Neural cell (in vitro differentiated cells): ENCODE measurements around the gene NUTM2A. TPM values are rescaled to one million over a fixed set of nuclear protein-coding genes. Genes with fewer than 3 reads are reported as not detected.
"Not testable (repeated sequence)": the region's sequence is repeated elsewhere in the genome, so short reads cannot be mapped to it uniquely, and the experiment has no call there.

ENCODE experiments used
- H2AFZ ChIP-seq: fragments of 200-600, 300-800 bp; sonication (generic), shearing (Covaris generic); 2 replicates; pipeline ENCODE4 v1.6.0; 2014; ENCODE audit warnings: low read depth, mild to moderate bottlenecking, antibody characterized with exemption, low read length, moderate library complexity
- H3F3A ChIP-seq: fragments of 200-600 bp; shearing (Covaris generic); 2 replicates; pipeline ENCODE4 v1.6.1; 2016; ENCODE audit warnings: mild to moderate bottlenecking, moderate library complexity, mixed read lengths, antibody characterized with exemption, low read length; ENCODE audit not compliant: insufficient read depth, poor library complexity, severe bottlenecking
- H3K27ac ChIP-seq: fragments of 200-600, 300-800 bp; sonication (generic), shearing (Covaris generic); 2 replicates; pipeline ENCODE4 v1.5.1; 2014; ENCODE audit warnings: mild to moderate bottlenecking, low read length, moderate library complexity
- H3K27me3 ChIP-seq: fragments of 300-800, 200-600 bp; sonication (generic), shearing (Covaris generic); 2 replicates; pipeline ENCODE4 v1.6.0; 2014; ENCODE audit warnings: mild to moderate bottlenecking, low read depth, low read length, moderate library complexity; ENCODE audit not compliant: insufficient read depth
- H3K36me3 ChIP-seq: fragments of 300-800, 200-600 bp; sonication (generic), shearing (Covaris generic); 2 replicates; pipeline ENCODE4 v1.5.1; 2014; ENCODE audit warnings: mild to moderate bottlenecking, antibody characterized with exemption, low read length, moderate library complexity; ENCODE audit not compliant: insufficient read depth
- H3K4me2 ChIP-seq: fragments of 300-800, 200-600 bp; sonication (generic), shearing (Covaris generic); 2 replicates; pipeline ENCODE4 v1.6.0; 2014; ENCODE audit warnings: mild to moderate bottlenecking, low read length
- H3K4me3 ChIP-seq: fragments of 300-800, 200-600 bp; sonication (generic), shearing (Covaris generic); 2 replicates; pipeline ENCODE4 v1.5.1; 2014; ENCODE audit warnings: mild to moderate bottlenecking, low read length, moderate library complexity
- H3K79me2 ChIP-seq: fragments of 200-600 bp; shearing (Covaris generic); replicated peaks from 2 replicates; pipeline ENCODE4 v1.6.0; 2014; ENCODE audit warnings: mild to moderate bottlenecking, low read length, moderate library complexity; ENCODE audit not compliant: insufficient read depth
- H3K9ac ChIP-seq: fragments of 300-800, 200-600 bp; sonication (generic), shearing (Covaris generic); 2 replicates; pipeline ENCODE4 v1.6.1; 2016; ENCODE audit warnings: mild to moderate bottlenecking, low read length, mixed read lengths
- H3K9me2 ChIP-seq: fragments of 200-600 bp; shearing (Covaris generic); 2 replicates; pipeline ENCODE4 v1.6.1; 2016; ENCODE audit warnings: mild to moderate bottlenecking, low read length, mixed read lengths; ENCODE audit not compliant: insufficient read depth
- H3K9me3 ChIP-seq: fragments of 200-600, 300-800 bp; sonication (generic), shearing (Covaris generic); 2 replicates; pipeline ENCODE4 v1.6.1; 2016; ENCODE audit warnings: mild to moderate bottlenecking, mixed run types, low read length, moderate library complexity, mixed read lengths
- H4K20me1 ChIP-seq: fragments of 200-600 bp; shearing (Covaris generic); 2 replicates; pipeline ENCODE4 v1.6.1; 2016; ENCODE audit warnings: mild to moderate bottlenecking, mixed run types; ENCODE audit not compliant: insufficient read depth
- polyA minus RNA-seq: library from RNA; depleted of rRNA, polyadenylated mRNA; stranded (reverse); fragments of >200 nt; gene quantifications from 2 replicates; pipeline ENCODE4 v1.2.3, GENCODE V29; 2014
- polyA plus RNA-seq: library from polyadenylated mRNA; depleted of rRNA; stranded (reverse); fragments of >200 nt; gene quantifications from 2 replicates; pipeline ENCODE4 v1.2.3, GENCODE V29; 2014

Gene NUTM2A
- 1.6 and 3.0 TPM in 2 replicates for polyA plus RNA-seq
- 4.2 and 4.9 TPM in 2 replicates for polyA minus RNA-seq

GRCh38 chr10:87225148-87225547, at the start of gene NUTM2A:
NUTM2A (plus strand) TSS chr10:87225448; CDS start chr10:87225831, 383 bp downstream.
- H3K36me3 ChIP-seq, H3K27me3 ChIP-seq, H2AFZ ChIP-seq, H3F3A ChIP-seq, H4K20me1 ChIP-seq, H3K4me3 ChIP-seq, H3K4me2 ChIP-seq, H3K79me2 ChIP-seq, H3K9ac ChIP-seq, H3K9me2 ChIP-seq, H3K27ac ChIP-seq, H3K9me3 ChIP-seq: not testable (repeated sequence)

- H3K27ac ChIP-seq, H2AFZ ChIP-seq: not testable (repeated sequence)
These were observed 47.7 kb upstream of the NUTM2A start for GRCh38 chr10:87177587-87177986.

GRCh38 chr10:87184421-87184820, 40.8 kb upstream of the NUTM2A start:
- not testable (repeated sequence) for H3K9me2 ChIP-seq, H3F3A ChIP-seq, H3K27me3 ChIP-seq, H3K4me3 ChIP-seq, H3K36me3 ChIP-seq, H3K79me2 ChIP-seq, H4K20me1 ChIP-seq, H3K27ac ChIP-seq, H3K9ac ChIP-seq, H3K9me3 ChIP-seq, H2AFZ ChIP-seq, H3K4me2 ChIP-seq

More at GRCh38 chr10:87177587-87177986, 47.7 kb upstream of the NUTM2A start:
- not testable (repeated sequence) for H3K4me3 ChIP-seq, H3F3A ChIP-seq, H3K27me3 ChIP-seq, H3K36me3 ChIP-seq, H4K20me1 ChIP-seq, H3K79me2 ChIP-seq, H3K9me3 ChIP-seq, H3K9ac ChIP-seq, H3K4me2 ChIP-seq, H3K9me2 ChIP-seq

- not testable (repeated sequence) for H3K27me3 ChIP-seq
These were observed 39.2 kb upstream of the NUTM2A start for GRCh38 chr10:87186016-87186415.

GRCh38 chr10:87187573-87187972, 37.7 kb upstream of the NUTM2A start:
- H3K9me2 ChIP-seq, H4K20me1 ChIP-seq, H2AFZ ChIP-seq, H3F3A ChIP-seq, H3K79me2 ChIP-seq, H3K4me3 ChIP-seq, H3K9me3 ChIP-seq, H3K27me3 ChIP-seq, H3K27ac ChIP-seq, H3K4me2 ChIP-seq, H3K36me3 ChIP-seq, H3K9ac ChIP-seq: not testable (repeated sequence)

More at GRCh38 chr10:87186016-87186415, 39.2 kb upstream of the NUTM2A start:
- not testable (repeated sequence) for H2AFZ ChIP-seq, H3K36me3 ChIP-seq, H3K27ac ChIP-seq, H3K4me3 ChIP-seq, H4K20me1 ChIP-seq, H3K9ac ChIP-seq, H3K9me3 ChIP-seq, H3K9me2 ChIP-seq, H3F3A ChIP-seq, H3K79me2 ChIP-seq, H3K4me2 ChIP-seq

- not testable (repeated sequence) for H3F3A ChIP-seq, H4K20me1 ChIP-seq, H3K27ac ChIP-seq, H3K9ac ChIP-seq, H2AFZ ChIP-seq, H3K4me3 ChIP-seq, H3K4me2 ChIP-seq, H3K9me2 ChIP-seq, H3K27me3 ChIP-seq, H3K79me2 ChIP-seq, H3K36me3 ChIP-seq, H3K9me3 ChIP-seq
These were observed 33.4 kb upstream of the NUTM2A start for GRCh38 chr10:87191841-87192240.

- not testable (repeated sequence) for H3F3A ChIP-seq, H2AFZ ChIP-seq, H4K20me1 ChIP-seq, H3K4me2 ChIP-seq, H3K9me3 ChIP-seq, H3K9ac ChIP-seq, H3K4me3 ChIP-seq, H3K36me3 ChIP-seq, H3K27ac ChIP-seq, H3K79me2 ChIP-seq, H3K27me3 ChIP-seq, H3K9me2 ChIP-seq
These were observed 24.3 kb upstream of the NUTM2A start for GRCh38 chr10:87200924-87201323.

- H3K4me3 ChIP-seq, H3K9me3 ChIP-seq, H3K79me2 ChIP-seq, H3F3A ChIP-seq, H3K9me2 ChIP-seq, H4K20me1 ChIP-seq, H3K36me3 ChIP-seq, H3K27ac ChIP-seq, H3K4me2 ChIP-seq, H3K27me3 ChIP-seq, H2AFZ ChIP-seq, H3K9ac ChIP-seq: not testable (repeated sequence)
These were observed 20.4 kb upstream of the NUTM2A start for GRCh38 chr10:87204801-87205200.
